Limb (tissue), 2 donors: Measurements from ENCODE around the gene DSG4.

Experiments used
- DNase-seq, 2 donors: peaks; one replicate each; pipeline ENCODE4 v3.0.0-alpha.2; 2016; ENCODE audit errors: extremely low spot score in 2 of 2

DSG4 gene

DNA sequence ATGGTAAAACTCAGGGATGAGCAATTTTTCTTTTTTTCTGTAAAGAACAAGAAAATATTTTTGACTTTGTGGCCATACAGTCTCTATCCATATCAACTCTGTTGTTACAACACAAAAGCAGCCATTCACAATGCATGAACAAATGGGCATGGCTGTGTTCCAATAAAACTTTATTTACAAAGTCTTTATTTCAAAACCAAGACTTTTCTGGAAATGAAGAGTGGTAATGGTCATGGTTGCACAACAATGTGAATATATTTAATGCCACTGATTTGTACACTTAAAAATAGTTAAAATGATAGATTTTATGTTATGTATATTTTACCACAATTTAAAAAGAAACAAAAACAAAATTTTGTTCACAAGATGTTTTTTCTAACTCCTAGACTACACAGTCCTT lies 69.3 kb downstream of the DSG4 start:
- no peak for DNase-seq

DNA sequence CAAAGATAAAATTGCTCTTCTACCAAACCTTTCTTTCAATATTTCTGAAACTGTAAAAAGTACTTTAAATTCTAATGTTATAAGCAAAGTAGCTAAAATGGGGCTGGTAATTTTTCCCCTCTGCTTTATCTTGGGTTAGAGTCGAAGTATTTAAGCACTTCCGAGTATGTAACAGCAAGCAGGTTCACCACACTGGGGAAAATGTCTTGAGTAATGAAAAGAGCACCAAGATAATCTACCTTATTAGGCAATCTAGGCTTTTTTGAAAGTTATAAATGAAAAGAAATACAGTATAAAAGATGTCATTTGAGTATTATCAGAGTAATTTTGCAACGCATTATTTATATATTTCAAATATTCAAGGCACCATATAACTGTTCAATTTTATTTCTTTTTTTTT lies 70.3 kb downstream of the DSG4 start:
- DNase-seq = no peak

- no peak for DNase-seq
Observed at GRCh38 chr18:31447530-31448191, 71.1 kb downstream of the DSG4 start, which contains the start of gene DSG3. Gene DSG3, plus strand, starts transcription at chr18:31447741. Its CDS starts 137 bp downstream, at chr18:31447878.

- DNase-seq = no peak
Observed at GRCh38 chr18:31450409-31450808, 73.8 kb downstream of the DSG4 start.

GRCh38 chr18:31451625-31452024 lies 75.0 kb downstream of the DSG4 start:
- DNase-seq = no peak

DNA sequence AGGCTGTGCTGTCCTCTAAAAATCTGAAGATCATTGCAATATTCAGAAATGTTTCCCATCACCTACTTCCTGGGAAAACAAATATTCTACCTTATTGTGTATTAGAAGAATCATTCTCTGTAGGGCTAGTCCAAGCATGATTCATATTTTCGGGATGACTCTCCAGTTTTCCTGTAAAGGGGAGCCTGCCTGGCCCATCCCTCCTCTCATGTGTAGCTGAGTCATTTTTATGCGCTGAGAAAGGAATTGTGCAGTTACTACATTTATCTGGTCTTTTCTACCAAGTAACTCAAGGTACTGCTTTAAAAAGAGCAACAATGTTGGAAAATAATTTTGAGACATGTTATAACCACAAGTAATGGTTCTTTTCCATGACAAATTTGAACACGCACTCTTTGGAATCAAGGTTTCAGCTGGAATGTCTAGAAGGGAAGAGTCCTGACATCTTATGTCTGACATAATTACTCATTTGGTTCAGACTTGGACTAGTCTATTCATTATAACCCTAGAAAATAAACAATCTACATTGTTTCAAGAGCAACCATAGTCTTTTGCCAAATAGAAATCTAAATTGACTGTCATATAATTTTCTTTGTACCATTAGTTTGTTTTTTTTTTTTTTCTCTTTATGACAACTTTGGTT lies 77.6 kb downstream of the DSG4 start:
- no peak for DNase-seq
